ENCODE data around the gene SMIM26. TPM values are rescaled to one million over a fixed set of nuclear protein-coding genes. Genes with fewer than 3 reads are reported as not detected.

Gene SMIM26
- total and polyA plus RNA-seq, 2 of the 13 experiments (the other 11 are each of a cell fraction or from before 2014, with no cell fraction given) = 214 to 249 TPM

GRCh38 chr20:18587665-18588573 is 20.7 kb downstream of the SMIM26 start, which contains the start of gene DTD1 (continued):
- TF ChIP-seq ZNF335 (CRISPR knock-in tag; IDR thresholded peaks at IDR 0.05) = 0 out of 2 replicates have a peak, but pooled peaks have one; percentile 34
- TF ChIP-seq ZNF607 (CRISPR knock-in tag; IDR thresholded peaks at IDR 0.05; ENCODE audit: borderline replicate concordance) = peak; percentile 55
- TF ChIP-seq PRDM15 (CRISPR knock-in tag; IDR thresholded peaks at IDR 0.05) = peak; percentile 62; the same call in 1 of the 2 replicates
- TF ChIP-seq ZBTB39 (CRISPR knock-in tag; IDR thresholded peaks at IDR 0.05) = 0 out of 2 replicates have a peak, but pooled peaks have one; percentile 41
- TF ChIP-seq ZNF124 (CRISPR knock-in tag; IDR thresholded peaks at IDR 0.05) = peak; percentile 31; the same call in 1 of the 2 replicates

All from HepG2 (cell line).